ENCODE data around the gene MAPKAPK2.

DNA sequence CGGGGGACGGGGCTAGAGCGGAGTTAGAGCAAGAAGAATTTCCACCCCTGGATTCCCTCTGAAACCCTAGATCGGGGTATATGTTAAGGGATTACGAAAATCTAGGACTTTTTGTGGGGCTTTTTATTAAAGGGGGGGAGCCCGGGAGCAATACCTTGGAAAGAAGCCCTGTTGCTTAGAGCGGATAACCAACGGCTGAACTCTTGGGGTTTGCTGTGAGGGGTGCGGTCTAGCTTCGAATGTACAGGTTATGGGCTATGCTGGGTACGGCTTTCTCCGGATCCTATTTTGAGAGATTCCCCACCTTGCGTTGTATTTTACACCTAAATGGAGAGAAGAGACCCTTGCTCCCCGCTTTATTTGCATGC lies 48.7 kb upstream of the MAPKAPK2 start:
- TF ChIP-seq, protein P1, sequence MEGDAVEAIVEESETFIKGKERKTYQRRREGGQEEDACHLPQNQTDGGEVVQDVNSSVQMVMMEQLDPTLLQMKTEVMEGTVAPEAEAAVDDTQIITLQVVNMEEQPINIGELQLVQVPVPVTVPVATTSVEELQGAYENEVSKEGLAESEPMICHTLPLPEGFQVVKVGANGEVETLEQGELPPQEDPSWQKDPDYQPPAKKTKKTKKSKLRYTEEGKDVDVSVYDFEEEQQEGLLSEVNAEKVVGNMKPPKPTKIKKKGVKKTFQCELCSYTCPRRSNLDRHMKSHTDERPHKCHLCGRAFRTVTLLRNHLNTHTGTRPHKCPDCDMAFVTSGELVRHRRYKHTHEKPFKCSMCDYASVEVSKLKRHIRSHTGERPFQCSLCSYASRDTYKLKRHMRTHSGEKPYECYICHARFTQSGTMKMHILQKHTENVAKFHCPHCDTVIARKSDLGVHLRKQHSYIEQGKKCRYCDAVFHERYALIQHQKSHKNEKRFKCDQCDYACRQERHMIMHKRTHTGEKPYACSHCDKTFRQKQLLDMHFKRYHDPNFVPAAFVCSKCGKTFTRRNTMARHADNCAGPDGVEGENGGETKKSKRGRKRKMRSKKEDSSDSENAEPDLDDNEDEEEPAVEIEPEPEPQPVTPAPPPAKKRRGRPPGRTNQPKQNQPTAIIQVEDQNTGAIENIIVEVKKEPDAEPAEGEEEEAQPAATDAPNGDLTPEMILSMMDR (IDR thresholded peaks at IDR 0.05): no peak
- TF ChIP-seq EZH2 (IDR thresholded peaks at IDR 0.05; ENCODE audit: borderline replicate concordance, insufficient read depth, low read depth, low read length, poor library complexity, severe bottlenecking): peak; percentile 78
